HT-29 (cell line): ENCODE results near the gene CELSR3. TPM values are rescaled to one million over a fixed set of nuclear protein-coding genes. Genes with fewer than 3 reads are reported as not detected.

Source experiments
- DNase-seq: peaks from one replicate; pipeline ENCODE4 v3.0.0-alpha.2; 2015; ENCODE audit warnings: low spot score
- total RNA-seq: library from RNA; depleted of rRNA; stranded (reverse); fragments of >200 nt; shearing (Covaris generic); gene quantifications from 2 replicates; pipeline ENCODE4 v1.2.3, GENCODE V29; 2014; rRNA removed

CELSR3 gene
- 9.9 and 12.5 TPM in 2 replicates for total RNA-seq

- peak; percentile 67 for DNase-seq
Observed at GRCh38 chr3:48662753-48663488, at the start of gene CELSR3. TSS of gene CELSR3 (minus strand) at chr3:48662886. CDS start at chr3:48662634, 252 bp downstream.

GRCh38 chr3:48711727-48712126 lies 49.0 kb upstream of the CELSR3 start:
- DNase-seq: no peak

GRCh38 chr3:48709051-48709461 lies 46.4 kb upstream of the CELSR3 start:
- no peak for DNase-seq

- DNase-seq: no peak
Observed at GRCh38 chr3:48708481-48708889, 45.8 kb upstream of the CELSR3 start.

- no peak for DNase-seq
Observed at GRCh38 chr3:48707157-48707556, 44.5 kb upstream of the CELSR3 start.

GRCh38 chr3:48702320-48702920 lies 39.7 kb upstream of the CELSR3 start:
- DNase-seq: no peak

GRCh38 chr3:48700731-48701405 lies 38.2 kb upstream of the CELSR3 start:
- DNase-seq: no peak

GRCh38 chr3:48698891-48699290 lies 36.2 kb upstream of the CELSR3 start:
- DNase-seq: no peak

- no peak for DNase-seq
Observed at GRCh38 chr3:48697952-48698351, 35.3 kb upstream of the CELSR3 start.

- DNase-seq: no peak
Observed at GRCh38 chr3:48696601-48697000, 33.9 kb upstream of the CELSR3 start.

GRCh38 chr3:48696156-48696555 lies 33.5 kb upstream of the CELSR3 start:
- no peak for DNase-seq

- no peak for DNase-seq
Observed at GRCh38 chr3:48695393-48695753, 32.7 kb upstream of the CELSR3 start.

GRCh38 chr3:48694610-48695392 lies 32.1 kb upstream of the CELSR3 start:
- no peak for DNase-seq

GRCh38 chr3:48693826-48694225 lies 31.1 kb upstream of the CELSR3 start:
- no peak for DNase-seq

- no peak for DNase-seq
Observed at GRCh38 chr3:48692551-48692950, 29.9 kb upstream of the CELSR3 start.

GRCh38 chr3:48690846-48691458 lies 28.3 kb upstream of the CELSR3 start:
- no peak for DNase-seq

GRCh38 chr3:48689384-48689783 lies 26.7 kb upstream of the CELSR3 start:
- no peak for DNase-seq

- DNase-seq: no peak
Observed at GRCh38 chr3:48688737-48689075, 26.0 kb upstream of the CELSR3 start.

GRCh38 chr3:48688032-48688736 lies 25.5 kb upstream of the CELSR3 start:
- DNase-seq: no peak

GRCh38 chr3:48687220-48687678 lies 24.6 kb upstream of the CELSR3 start:
- no peak for DNase-seq
